Smooth muscle cell (in vitro differentiated cells): ENCODE measurements around the gene UBASH3B. TPM values are rescaled to one million over a fixed set of nuclear protein-coding genes. Genes with fewer than 3 reads are reported as not detected.

Source experiments
- DNase-seq: peaks from one replicate; lab custom pipeline; 2025; ENCODE audit not compliant: unreplicated experiment; lab: John Stamatoyannopoulos, UW
- H2AFZ ChIP-seq: fragments of 200-600 bp; sonication (generic); 2 replicates; pipeline ENCODE4 v1.6.0; 2016; ENCODE audit warnings: antibody characterized with exemption, low read depth, mild to moderate bottlenecking
- H3F3A ChIP-seq: fragments of 200-600 bp; sonication (generic); 2 replicates; pipeline ENCODE4 v1.6.0; 2017; ENCODE audit warnings: antibody characterized with exemption, low read depth
- H3K27ac ChIP-seq: fragments of 200-600 bp; sonication (generic); 2 replicates; pipeline ENCODE4 v1.5.1; 2016; ENCODE audit warnings: low read depth, mild to moderate bottlenecking
- H3K27me3 ChIP-seq: fragments of 200-600 bp; sonication (generic); 2 replicates; pipeline ENCODE4 v1.6.1; 2016; ENCODE audit warnings: low read depth, mild to moderate bottlenecking
- H3K36me3 ChIP-seq: fragments of 200-600 bp; sonication (generic); 2 replicates; pipeline ENCODE4 v1.5.1; 2016; ENCODE audit warnings: low read depth
- H3K4me1 ChIP-seq: fragments of 200-600 bp; sonication (generic); 2 replicates; pipeline ENCODE4 v1.5.1; 2016; ENCODE audit warnings: low read depth
- H3K4me2 ChIP-seq: fragments of 200-600 bp; sonication (generic); 2 replicates; pipeline ENCODE4 v1.6.0; 2016; ENCODE audit warnings: mild to moderate bottlenecking
- H3K4me3 ChIP-seq: fragments of 200-600 bp; sonication (generic); 2 replicates; pipeline ENCODE4 v1.5.1; 2016; ENCODE audit warnings: mild to moderate bottlenecking
- H3K79me2 ChIP-seq: fragments of 200-600 bp; sonication (generic); 2 replicates; pipeline ENCODE4 v1.6.0; 2016; ENCODE audit warnings: low read depth, mild to moderate bottlenecking
- H3K9ac ChIP-seq: fragments of 200-600 bp; sonication (generic); 2 replicates; pipeline ENCODE4 v1.6.0; 2016; ENCODE audit warnings: low read depth
- H3K9me3 ChIP-seq: fragments of 200-600 bp; sonication (generic); replicated peaks from 2 replicates; pipeline ENCODE4 v1.5.1; 2016; ENCODE audit warnings: low read depth
- H4K20me1 ChIP-seq: fragments of 200-600 bp; sonication (generic); 2 replicates; pipeline ENCODE4 v1.6.0; 2016; ENCODE audit warnings: low read depth
- CTCF ChIP-seq: fragments of 200-600 bp; sonication (generic); IDR thresholded peaks from 2 replicates; pipeline ENCODE4 v1.5.1; 2017; ENCODE audit warnings: borderline replicate concordance, mild to moderate bottlenecking, antibody characterized with exemption; ENCODE audit not compliant: insufficient read depth, poor library complexity, severe bottlenecking
- WGBS: methylation state at CpG from one replicate; pipeline ENCODE4 v1.1.7; 2016; ENCODE audit warnings: low lambda C conversion rate; 5-methylcytosine and 5-hydroxymethylcytosine counted together
- polyA plus RNA-seq: library from polyadenylated mRNA; unstranded; fragments of >200 nt; fragmentation: Nextera tagmentation; extraction: Ambion mirVana; gene quantifications from 2 replicates; pipeline ENCODE4 v1.2.1, GENCODE V29; 2016
- total RNA-seq: library from RNA; depleted of rRNA; stranded (reverse); fragments of >200 nt; gene quantifications from 2 replicates; pipeline ENCODE4 v1.2.3, GENCODE V29; 2014

Gene UBASH3B
- total and polyA plus RNA-seq, 2 experiments from 2014 or later, result 15.8 to 30.5 TPM

GRCh38 chr11:122676638-122677037 lies 21.1 kb downstream of the UBASH3B start:
- peaks cover 7% of the 10 kb centered on the region for H3F3A ChIP-seq
- TF ChIP-seq CTCF, result no peak
- H2AFZ ChIP-seq, result no peak overlapping the region
- peak overlapping the region; percentile 25 for H3K27ac ChIP-seq
- H4K20me1 ChIP-seq, result peaks cover 24% of the 10 kb centered on the region
- H3K4me3 ChIP-seq, result no peak overlapping the region
- DNase-seq, result no peak
- no peaks in the 10 kb centered on the region for H3K4me1 ChIP-seq
- peaks cover 30% of the 10 kb centered on the region for H3K79me2 ChIP-seq
- no peaks in the 10 kb centered on the region for H3K27me3 ChIP-seq
- no peaks in the 10 kb centered on the region for H3K9me3 ChIP-seq
- H3K36me3 ChIP-seq, result no peaks in the 10 kb centered on the region
- H3K4me2 ChIP-seq, result no peak overlapping the region
- H3K9ac ChIP-seq, result no peak overlapping the region
- WGBS, result 75% methylated on average over 4 of the region's 4 CpGs

DNA sequence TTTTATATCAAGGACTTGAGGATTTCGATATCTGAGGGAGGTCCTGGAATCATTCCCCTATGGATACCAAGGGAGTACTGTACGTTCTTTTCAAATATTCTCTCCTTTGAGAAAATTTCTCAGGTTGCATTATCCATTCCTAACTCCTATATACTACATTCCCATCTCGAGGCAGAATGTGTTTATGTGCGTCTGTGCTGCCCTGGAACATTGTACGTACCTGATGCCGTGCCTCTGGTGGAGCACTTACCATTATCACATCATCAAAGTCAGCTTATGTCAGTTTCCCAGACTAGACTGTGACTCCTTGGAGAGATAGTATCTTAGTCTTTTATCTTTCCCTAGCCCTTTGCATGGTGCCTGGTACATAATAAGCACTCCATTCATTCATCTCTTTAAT lies 21.7 kb downstream of the UBASH3B start:
- Histone ChIP-seq H3K4me1 (no peaks in the 10 kb centered on the region), H3K4me2 (no peak overlapping the region), H3K4me3 (no peak overlapping the region), H3F3A (peaks cover 7% of the 10 kb centered on the region), H3K27ac (peak overlapping the region; percentile 25), H3K27me3 (no peaks in the 10 kb centered on the region), H2AFZ (no peak overlapping the region), H4K20me1 (peaks cover 26% of the 10 kb centered on the region), H3K9ac (no peak overlapping the region), H3K9me3 (no peaks in the 10 kb centered on the region), H3K79me2 (peaks cover 28% of the 10 kb centered on the region), H3K36me3 (no peaks in the 10 kb centered on the region)
- TF ChIP-seq CTCF, result no peak
- WGBS, result 64% methylated on average over 6 of the region's 6 CpGs
- DNase-seq, result no peak

GRCh38 chr11:122678406-122678805 lies 22.9 kb downstream of the UBASH3B start:
- H2AFZ ChIP-seq, result no peak overlapping the region
- peaks cover 26% of the 10 kb centered on the region for H4K20me1 ChIP-seq
- H3K79me2 ChIP-seq, result peaks cover 26% of the 10 kb centered on the region
- no peak for DNase-seq
- no peak overlapping the region for H3K9ac ChIP-seq
- no peaks in the 10 kb centered on the region for H3K27me3 ChIP-seq
- H3F3A ChIP-seq, result peaks cover 7% of the 10 kb centered on the region
- TF ChIP-seq CTCF, result no peak
- H3K9me3 ChIP-seq, result no peaks in the 10 kb centered on the region
- H3K36me3 ChIP-seq, result no peaks in the 10 kb centered on the region
- H3K27ac ChIP-seq, result no peak overlapping the region
- H3K4me2 ChIP-seq, result no peak overlapping the region
- no peak overlapping the region for H3K4me3 ChIP-seq
- H3K4me1 ChIP-seq, result no peaks in the 10 kb centered on the region

DNA sequence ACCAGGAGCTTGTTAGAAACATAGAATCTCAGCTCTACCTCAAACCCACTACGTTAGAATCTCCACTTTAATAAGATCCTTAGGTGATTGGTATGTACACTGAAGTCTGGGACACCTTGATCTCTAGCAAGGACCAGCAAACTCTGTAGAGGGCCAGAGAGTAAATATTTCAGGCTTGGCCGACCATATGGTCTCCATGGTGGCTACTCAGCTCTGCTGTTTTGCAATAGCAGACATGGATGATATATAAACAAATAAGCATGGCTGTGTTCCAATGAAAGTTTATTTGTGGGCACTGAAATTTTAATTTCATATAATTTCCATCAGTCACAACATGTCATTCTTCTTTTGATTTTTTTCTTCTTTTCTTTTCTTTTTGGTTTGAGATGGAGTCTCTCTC lies 23.9 kb downstream of the UBASH3B start:
- no peak for DNase-seq
- Histone ChIP-seq H3K4me3 (no peak overlapping the region), H4K20me1 (peaks cover 26% of the 10 kb centered on the region), H3K4me2 (no peak overlapping the region), H3F3A (peaks cover 7% of the 10 kb centered on the region), H3K4me1 (no peaks in the 10 kb centered on the region), H3K27ac (no peak overlapping the region), H3K9ac (no peak overlapping the region), H3K79me2 (peaks cover 35% of the 10 kb centered on the region), H3K36me3 (no peaks in the 10 kb centered on the region), H3K27me3 (no peaks in the 10 kb centered on the region), H2AFZ (no peak overlapping the region), H3K9me3 (no peaks in the 10 kb centered on the region)
- WGBS, result 93% methylated on average over 2 of the region's 2 CpGs
- TF ChIP-seq CTCF, result no peak
